ENCODE results near the gene CAMK1D.

The CAMK1D gene

GRCh38 chr10:12838995-12839927 lies 489.9 kb downstream of the CAMK1D start:
- no peak for DNase-seq
- no peaks in the 10 kb centered on the region for H3K27me3 ChIP-seq (replicated peaks; ENCODE audit: control insufficient read depth, insufficient read depth, low read length, poor library complexity, severe bottlenecking)
- H3K4me3 ChIP-seq (ENCODE audit: insufficient read depth, low read depth, low read length, poor library complexity, severe bottlenecking), result no peak overlapping the region
- H3K27ac ChIP-seq (ENCODE audit: insufficient read depth, low read length, poor library complexity, severe bottlenecking), result no peak overlapping the region
- no peaks in the 10 kb centered on the region for H3K36me3 ChIP-seq (ENCODE audit: control insufficient read depth, insufficient read depth, low read length)
- no peaks in the 10 kb centered on the region for H3K9me3 ChIP-seq (ENCODE audit: control insufficient read depth, low read length)
- no peaks in the 10 kb centered on the region for H3K4me1 ChIP-seq (ENCODE audit: control insufficient read depth, insufficient read depth, low read length, poor library complexity, severe bottlenecking)

GRCh38 chr10:12839941-12840611 lies 490.7 kb downstream of the CAMK1D start:
- Histone ChIP-seq H3K27ac (ENCODE audit: insufficient read depth, low read length, poor library complexity, severe bottlenecking) (no peak overlapping the region), H3K36me3 (ENCODE audit: control insufficient read depth, insufficient read depth, low read length) (no peaks in the 10 kb centered on the region), H3K4me1 (ENCODE audit: control insufficient read depth, insufficient read depth, low read length, poor library complexity, severe bottlenecking) (no peaks in the 10 kb centered on the region), H3K4me3 (ENCODE audit: insufficient read depth, low read depth, low read length, poor library complexity, severe bottlenecking) (no peak overlapping the region), H3K27me3 (replicated peaks; ENCODE audit: control insufficient read depth, insufficient read depth, low read length, poor library complexity, severe bottlenecking) (no peaks in the 10 kb centered on the region), H3K9me3 (ENCODE audit: control insufficient read depth, low read length) (no peaks in the 10 kb centered on the region)
- no peak for DNase-seq

- Histone ChIP-seq H3K27ac (ENCODE audit: insufficient read depth, low read length, poor library complexity, severe bottlenecking) (no peak overlapping the region), H3K9me3 (ENCODE audit: control insufficient read depth, low read length) (no peaks in the 10 kb centered on the region), H3K4me3 (ENCODE audit: insufficient read depth, low read depth, low read length, poor library complexity, severe bottlenecking) (no peak overlapping the region), H3K4me1 (ENCODE audit: control insufficient read depth, insufficient read depth, low read length, poor library complexity, severe bottlenecking) (no peaks in the 10 kb centered on the region), H3K27me3 (replicated peaks; ENCODE audit: control insufficient read depth, insufficient read depth, low read length, poor library complexity, severe bottlenecking) (no peaks in the 10 kb centered on the region), H3K36me3 (ENCODE audit: control insufficient read depth, insufficient read depth, low read length) (no peaks in the 10 kb centered on the region)
- no peak for DNase-seq
These were observed 492.1 kb downstream of the CAMK1D start for GRCh38 chr10:12841426-12841825.

GRCh38 chr10:12841826-12842225 lies 492.5 kb downstream of the CAMK1D start:
- Histone ChIP-seq H3K4me1 (ENCODE audit: control insufficient read depth, insufficient read depth, low read length, poor library complexity, severe bottlenecking) (no peaks in the 10 kb centered on the region), H3K36me3 (ENCODE audit: control insufficient read depth, insufficient read depth, low read length) (no peaks in the 10 kb centered on the region), H3K4me3 (ENCODE audit: insufficient read depth, low read depth, low read length, poor library complexity, severe bottlenecking) (no peak overlapping the region), H3K27me3 (replicated peaks; ENCODE audit: control insufficient read depth, insufficient read depth, low read length, poor library complexity, severe bottlenecking) (no peaks in the 10 kb centered on the region), H3K27ac (ENCODE audit: insufficient read depth, low read length, poor library complexity, severe bottlenecking) (no peak overlapping the region), H3K9me3 (ENCODE audit: control insufficient read depth, low read length) (no peaks in the 10 kb centered on the region)
- DNase-seq, result no peak

GRCh38 chr10:12842310-12842709 lies 493.0 kb downstream of the CAMK1D start:
- no peaks in the 10 kb centered on the region for H3K9me3 ChIP-seq (ENCODE audit: control insufficient read depth, low read length)
- DNase-seq, result no peak
- H3K4me3 ChIP-seq (ENCODE audit: insufficient read depth, low read depth, low read length, poor library complexity, severe bottlenecking), result no peak overlapping the region
- H3K27me3 ChIP-seq (replicated peaks; ENCODE audit: control insufficient read depth, insufficient read depth, low read length, poor library complexity, severe bottlenecking), result no peaks in the 10 kb centered on the region
- no peak overlapping the region for H3K27ac ChIP-seq (ENCODE audit: insufficient read depth, low read length, poor library complexity, severe bottlenecking)
- no peaks in the 10 kb centered on the region for H3K4me1 ChIP-seq (ENCODE audit: control insufficient read depth, insufficient read depth, low read length, poor library complexity, severe bottlenecking)
- H3K36me3 ChIP-seq (ENCODE audit: control insufficient read depth, insufficient read depth, low read length), result no peaks in the 10 kb centered on the region

GRCh38 chr10:12843296-12843945 lies 494.1 kb downstream of the CAMK1D start:
- H3K4me1 ChIP-seq (ENCODE audit: control insufficient read depth, insufficient read depth, low read length, poor library complexity, severe bottlenecking), result no peaks in the 10 kb centered on the region
- H3K9me3 ChIP-seq (ENCODE audit: control insufficient read depth, low read length), result no peaks in the 10 kb centered on the region
- no peaks in the 10 kb centered on the region for H3K36me3 ChIP-seq (ENCODE audit: control insufficient read depth, insufficient read depth, low read length)
- no peak for DNase-seq
- H3K4me3 ChIP-seq (ENCODE audit: insufficient read depth, low read depth, low read length, poor library complexity, severe bottlenecking), result no peak overlapping the region
- H3K27ac ChIP-seq (ENCODE audit: insufficient read depth, low read length, poor library complexity, severe bottlenecking), result no peak overlapping the region
- H3K27me3 ChIP-seq (replicated peaks; ENCODE audit: control insufficient read depth, insufficient read depth, low read length, poor library complexity, severe bottlenecking), result no peaks in the 10 kb centered on the region

GRCh38 chr10:12844811-12845483 lies 495.6 kb downstream of the CAMK1D start:
- no peaks in the 10 kb centered on the region for H3K27me3 ChIP-seq (replicated peaks; ENCODE audit: control insufficient read depth, insufficient read depth, low read length, poor library complexity, severe bottlenecking)
- DNase-seq, result no peak
- H3K36me3 ChIP-seq (ENCODE audit: control insufficient read depth, insufficient read depth, low read length), result no peaks in the 10 kb centered on the region
- H3K4me3 ChIP-seq (ENCODE audit: insufficient read depth, low read depth, low read length, poor library complexity, severe bottlenecking), result no peak overlapping the region
- H3K9me3 ChIP-seq (ENCODE audit: control insufficient read depth, low read length), result no peaks in the 10 kb centered on the region
- no peak overlapping the region for H3K27ac ChIP-seq (ENCODE audit: insufficient read depth, low read length, poor library complexity, severe bottlenecking)
- H3K4me1 ChIP-seq (ENCODE audit: control insufficient read depth, insufficient read depth, low read length, poor library complexity, severe bottlenecking), result no peaks in the 10 kb centered on the region

GRCh38 chr10:12846718-12847117 lies 497.4 kb downstream of the CAMK1D start:
- no peak for DNase-seq
- H3K27me3 ChIP-seq (replicated peaks; ENCODE audit: control insufficient read depth, insufficient read depth, low read length, poor library complexity, severe bottlenecking), result no peaks in the 10 kb centered on the region
- H3K4me3 ChIP-seq (ENCODE audit: insufficient read depth, low read depth, low read length, poor library complexity, severe bottlenecking), result no peak overlapping the region
- no peaks in the 10 kb centered on the region for H3K9me3 ChIP-seq (ENCODE audit: control insufficient read depth, low read length)
- no peaks in the 10 kb centered on the region for H3K4me1 ChIP-seq (ENCODE audit: control insufficient read depth, insufficient read depth, low read length, poor library complexity, severe bottlenecking)
- H3K36me3 ChIP-seq (ENCODE audit: control insufficient read depth, insufficient read depth, low read length), result no peaks in the 10 kb centered on the region
- no peak overlapping the region for H3K27ac ChIP-seq (ENCODE audit: insufficient read depth, low read length, poor library complexity, severe bottlenecking)

GRCh38 chr10:12847361-12847975 lies 498.1 kb downstream of the CAMK1D start:
- Histone ChIP-seq H3K27ac (ENCODE audit: insufficient read depth, low read length, poor library complexity, severe bottlenecking) (no peak overlapping the region), H3K27me3 (replicated peaks; ENCODE audit: control insufficient read depth, insufficient read depth, low read length, poor library complexity, severe bottlenecking) (no peaks in the 10 kb centered on the region), H3K4me1 (ENCODE audit: control insufficient read depth, insufficient read depth, low read length, poor library complexity, severe bottlenecking) (no peaks in the 10 kb centered on the region), H3K4me3 (ENCODE audit: insufficient read depth, low read depth, low read length, poor library complexity, severe bottlenecking) (no peak overlapping the region), H3K9me3 (ENCODE audit: control insufficient read depth, low read length) (no peaks in the 10 kb centered on the region), H3K36me3 (ENCODE audit: control insufficient read depth, insufficient read depth, low read length) (no peaks in the 10 kb centered on the region)
- DNase-seq, result no peak

Data from effector memory CD4-positive, alpha-beta T cell (primary cell).